HG03108 (cell line): ENCODE measurements around the gene CDK19.
"Not testable (repeated sequence)": the region's sequence is repeated elsewhere in the genome, so short reads cannot be mapped to it uniquely, and the experiment has no call there.

ENCODE experiments used
- ATAC-seq: cut with Tn5 transposase; IDR thresholded peaks from one replicate; pipeline ENCODE4 v1.9.1; 2021; ENCODE audit warnings: moderate library complexity; ENCODE audit not compliant: unreplicated experiment

CDK19 gene

DNA sequence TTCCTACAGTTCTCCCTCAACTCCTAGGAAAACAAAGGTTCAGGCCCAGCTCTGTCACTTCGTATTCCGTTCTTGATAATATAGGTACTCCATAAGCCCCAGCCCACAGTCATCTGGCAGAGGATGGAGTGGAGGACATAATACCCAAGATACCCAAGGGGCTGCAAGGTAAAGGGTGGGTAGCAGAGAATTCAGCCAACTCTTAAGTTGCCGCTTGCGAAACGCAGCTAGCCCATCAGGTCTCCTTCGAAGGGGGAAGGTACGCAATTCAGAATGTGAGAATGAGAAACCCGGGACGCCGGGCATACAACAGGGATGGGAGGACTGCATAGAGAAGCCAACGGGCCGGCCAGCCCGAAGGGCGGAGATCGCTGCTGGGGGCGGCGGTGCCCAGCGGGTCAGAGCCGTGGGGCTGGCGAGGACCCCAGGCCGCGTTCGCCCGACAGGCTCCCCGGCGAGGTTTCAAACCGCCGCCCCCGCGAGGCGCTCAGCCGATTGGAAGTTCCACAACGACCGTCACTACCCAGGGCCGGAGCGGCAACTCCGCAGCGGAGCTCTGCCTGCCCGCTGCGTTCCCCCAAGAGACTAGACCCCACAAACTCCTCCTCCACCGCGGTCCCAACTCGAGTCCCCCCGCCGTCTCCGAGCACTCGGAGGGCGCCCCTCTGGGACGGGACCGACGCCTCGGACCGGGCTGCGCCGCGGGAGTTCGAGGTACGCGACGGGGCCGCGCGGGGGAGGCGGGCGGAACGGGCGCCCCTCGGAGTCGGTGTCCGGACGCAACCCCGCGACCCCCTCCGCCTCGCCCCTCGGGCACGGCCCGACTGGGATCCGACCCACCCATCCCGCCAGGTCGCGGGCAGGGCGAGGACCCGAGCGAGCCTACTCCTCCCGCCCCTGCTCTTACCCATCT, 911 bp downstream of the CDK19 start:
- ATAC-seq: peak; percentile 12

DNA sequence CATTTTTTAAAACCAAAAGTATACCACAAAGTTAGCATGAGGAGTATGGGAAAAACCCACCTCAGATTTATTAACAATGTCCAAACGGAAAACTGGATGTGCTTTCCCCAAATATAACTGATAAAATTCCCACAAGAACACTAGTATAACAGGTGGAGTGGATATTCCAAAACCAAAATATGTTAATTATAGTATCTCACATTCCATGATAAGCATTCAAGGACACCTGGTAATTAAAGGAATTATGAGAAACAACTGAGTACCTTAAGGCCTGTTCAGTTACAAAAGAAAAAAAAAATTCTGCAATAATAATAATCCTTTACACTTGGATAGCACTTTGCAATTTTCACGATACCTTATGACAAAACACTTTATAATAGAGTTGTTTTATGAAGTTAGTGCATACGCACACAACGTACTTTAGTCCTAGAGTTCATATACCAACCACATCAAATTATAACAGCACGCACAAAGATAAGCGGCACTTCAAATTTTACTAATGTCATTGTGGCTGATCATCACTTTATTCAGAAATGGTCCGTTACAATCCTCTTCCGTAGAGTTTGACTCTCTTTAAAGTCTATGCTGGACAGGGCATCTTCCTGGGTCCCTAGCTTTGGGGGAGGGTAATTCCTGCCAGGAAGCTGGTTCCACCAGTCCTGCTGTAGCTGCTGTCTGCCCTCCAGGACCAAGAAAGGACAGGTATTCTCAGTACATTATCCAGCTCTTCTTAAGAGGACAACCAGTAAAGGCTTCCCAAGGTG, 1.7 kb downstream of the CDK19 start:
- ATAC-seq: no peak

DNA sequence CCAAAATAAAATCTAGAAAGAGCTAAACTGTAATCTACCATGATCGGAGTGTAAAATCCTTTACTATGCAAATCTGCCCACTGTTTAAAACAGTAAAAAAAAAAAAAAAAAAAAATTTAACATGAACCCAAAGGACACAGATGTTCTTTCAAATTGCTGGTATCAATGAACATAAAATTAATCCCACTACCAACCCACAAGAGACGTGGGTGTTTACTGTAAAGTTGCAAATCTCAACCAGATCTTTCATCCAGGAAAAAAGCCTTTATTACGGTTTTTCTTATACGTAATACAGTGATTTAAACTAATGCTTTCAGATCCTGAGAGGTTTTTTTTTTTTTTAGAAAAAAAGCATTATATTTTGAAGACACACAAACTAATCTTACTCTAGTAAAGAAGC, 2.5 kb downstream of the CDK19 start:
- no peak for ATAC-seq

DNA sequence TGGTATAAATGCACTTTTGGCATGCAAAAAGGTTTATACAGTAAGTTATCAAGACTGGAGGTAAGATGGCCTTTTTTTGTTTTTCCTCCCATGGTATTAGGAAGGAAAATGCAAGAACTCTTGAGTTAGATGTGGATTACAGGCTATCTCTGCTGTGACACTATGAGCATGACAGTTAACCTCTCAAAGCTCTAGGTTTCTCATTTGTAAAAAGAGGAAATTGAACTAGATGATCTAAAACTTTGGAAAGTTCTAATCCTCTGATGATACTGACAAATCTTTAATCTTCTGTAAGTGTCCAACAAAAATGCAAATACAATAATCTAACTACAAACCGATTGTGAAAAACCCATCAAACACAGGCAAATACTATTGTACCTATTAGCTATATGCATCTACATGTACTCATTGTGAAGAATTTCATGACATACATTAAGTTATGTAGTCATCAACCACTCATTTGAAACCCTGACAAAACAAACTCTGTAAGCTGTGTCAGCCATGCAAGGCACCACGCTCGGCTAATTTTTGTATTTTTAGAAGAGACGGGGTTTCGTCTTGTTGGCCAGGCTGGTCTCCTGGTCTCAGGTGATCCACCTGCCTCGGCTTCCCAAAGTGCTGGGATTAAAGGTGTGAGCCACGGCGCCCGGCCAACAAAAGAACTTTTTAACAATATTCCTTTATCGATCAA, 4.2 kb downstream of the CDK19 start:
- peak; percentile 15 for ATAC-seq

DNA sequence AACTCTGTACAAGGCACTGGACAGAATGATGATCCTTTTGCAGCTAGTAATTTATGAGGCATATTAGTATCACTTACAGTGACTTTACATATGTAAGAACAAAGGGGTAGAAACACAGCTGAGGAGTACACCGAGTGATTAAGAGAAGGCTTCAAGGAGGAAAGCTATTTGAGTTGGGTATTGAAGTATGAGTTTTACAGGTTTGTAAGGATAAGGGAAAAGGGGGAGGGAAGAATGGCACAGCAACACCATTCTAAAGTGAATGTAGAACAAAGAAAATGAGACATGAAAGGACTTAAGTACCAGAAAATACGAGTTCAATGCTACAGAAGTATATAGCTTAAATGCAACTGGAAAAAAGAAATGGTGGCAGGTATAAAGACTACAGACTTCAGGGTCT, 5.5 kb downstream of the CDK19 start:
- no peak for ATAC-seq

DNA sequence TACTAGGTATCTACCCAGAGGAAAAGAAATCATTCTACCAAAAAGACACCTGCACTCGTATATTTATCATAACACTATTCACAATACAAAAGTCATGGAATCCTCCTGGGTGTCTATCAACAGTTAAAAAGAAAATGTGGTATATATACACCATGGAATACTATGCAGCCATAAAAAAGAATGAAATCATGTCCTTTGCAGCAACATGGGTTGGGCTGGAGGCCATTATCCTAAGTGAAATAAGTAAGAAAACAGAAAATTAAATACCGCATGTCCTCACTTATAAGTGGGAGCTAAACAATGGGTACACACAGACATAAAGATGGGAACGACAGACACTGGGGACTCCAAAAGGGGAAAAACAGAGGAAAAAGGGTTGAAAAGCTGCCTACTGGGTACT, 13.1 kb downstream of the CDK19 start:
- ATAC-seq: not testable (repeated sequence)

DNA sequence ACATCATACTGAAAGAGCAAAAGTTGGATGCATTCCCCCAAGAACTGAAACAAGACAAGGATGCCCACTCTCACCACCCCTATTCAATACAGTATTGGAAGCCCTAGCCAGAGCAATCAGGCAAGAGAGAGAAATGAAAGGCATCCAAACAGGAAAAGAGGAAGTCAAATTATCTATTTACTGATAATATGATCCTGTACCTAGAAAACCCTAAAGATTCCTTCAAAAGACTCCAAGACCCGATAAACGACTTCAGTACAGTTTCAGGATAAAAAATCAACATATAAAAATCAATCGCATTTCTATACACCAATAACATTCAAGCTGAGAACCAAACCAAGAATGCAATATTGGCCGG, 14.5 kb downstream of the CDK19 start:
- ATAC-seq: no peak

DNA sequence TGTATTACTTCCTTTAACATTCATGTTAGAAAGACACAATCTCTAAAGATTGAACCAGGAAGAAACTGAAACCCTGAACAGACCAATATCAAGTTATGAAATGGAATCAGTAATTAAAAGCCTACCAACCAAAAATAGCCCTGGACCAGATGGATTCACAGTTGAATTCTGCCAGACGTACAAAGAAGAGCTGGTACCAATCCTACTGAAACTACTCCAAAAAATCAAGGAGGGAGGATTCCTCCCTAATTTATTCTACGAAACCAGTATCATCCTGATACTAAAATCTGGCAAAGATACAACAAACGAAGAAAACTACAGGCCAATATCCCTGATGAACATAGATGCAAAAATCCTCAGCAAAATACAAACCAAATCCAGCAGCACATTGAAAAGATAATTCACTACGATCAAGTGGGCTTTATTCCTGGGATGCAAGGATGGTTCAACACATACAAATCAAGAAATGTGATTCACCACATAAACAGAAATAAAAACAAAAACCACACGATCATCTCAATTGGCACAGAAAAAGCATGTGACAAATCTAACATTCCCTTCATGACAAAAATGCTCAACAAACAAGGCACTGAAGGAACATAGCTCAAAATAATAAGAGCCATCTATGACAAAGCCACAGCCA, 15.0 kb downstream of the CDK19 start:
- no peak for ATAC-seq

DNA sequence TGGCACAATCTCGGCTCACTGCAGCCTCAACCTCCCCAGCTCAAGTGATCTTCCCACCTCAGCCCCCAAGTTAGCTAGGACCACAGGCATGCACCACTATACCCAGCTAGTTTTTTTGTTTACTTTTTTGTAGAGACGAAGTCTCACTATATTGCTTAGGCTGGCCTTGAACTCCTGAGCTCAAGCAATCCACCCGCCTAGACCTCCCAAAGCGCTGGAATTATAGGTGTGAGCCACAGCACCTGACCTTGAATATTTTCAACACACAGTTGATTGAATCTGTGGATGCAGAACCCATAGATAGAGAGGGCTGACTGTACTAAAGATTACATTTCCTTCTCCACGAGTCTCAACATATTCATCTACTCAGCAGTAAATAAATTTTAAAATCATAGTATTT, 15.6 kb downstream of the CDK19 start:
- no peak for ATAC-seq

DNA sequence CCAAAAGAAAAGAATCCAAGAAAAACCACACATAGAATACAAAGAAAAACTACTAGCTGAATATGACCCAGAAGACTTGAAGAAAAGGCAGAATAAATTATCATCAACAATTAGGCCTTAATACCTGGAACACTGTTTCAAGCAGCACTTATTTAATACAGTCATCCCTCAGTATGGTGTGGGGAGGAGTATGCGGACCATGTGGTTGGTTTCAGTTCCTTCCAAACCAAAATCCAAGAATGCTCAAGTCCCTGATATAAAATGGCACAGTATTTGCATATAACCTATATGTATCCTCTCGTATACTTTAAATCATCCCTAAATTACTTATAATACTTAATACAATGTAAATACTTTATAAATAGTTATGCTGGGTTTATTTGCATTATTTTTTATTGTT, 16.1 kb downstream of the CDK19 start:
- ATAC-seq: no peak

DNA sequence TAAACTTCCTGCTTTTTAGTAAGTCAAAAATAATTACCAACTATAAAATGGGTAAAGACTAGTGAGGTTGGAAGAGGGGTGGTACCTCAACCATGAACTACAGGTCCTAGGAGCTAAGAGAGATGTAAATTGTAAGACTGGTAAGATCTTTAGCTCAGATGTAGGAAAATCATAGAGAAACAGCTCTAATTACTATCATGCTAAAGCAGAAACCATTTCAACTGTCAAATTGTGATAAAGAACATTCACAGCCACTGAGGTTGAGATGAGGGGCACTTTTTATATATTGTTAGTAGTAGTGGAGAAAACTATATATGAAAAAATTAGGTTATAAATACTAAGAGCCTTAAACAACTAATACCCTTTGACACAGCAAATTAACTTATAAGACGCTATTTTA, 20.0 kb downstream of the CDK19 start:
- no peak for ATAC-seq

GRCh38 chr6:110786696-110787095, 28.6 kb downstream of the CDK19 start:
- ATAC-seq: no peak

- ATAC-seq: no peak
Measured at GRCh38 chr6:110786271-110786670, 29.0 kb downstream of the CDK19 start.

GRCh38 chr6:110784610-110784979, 30.7 kb downstream of the CDK19 start:
- ATAC-seq: no peak

DNA sequence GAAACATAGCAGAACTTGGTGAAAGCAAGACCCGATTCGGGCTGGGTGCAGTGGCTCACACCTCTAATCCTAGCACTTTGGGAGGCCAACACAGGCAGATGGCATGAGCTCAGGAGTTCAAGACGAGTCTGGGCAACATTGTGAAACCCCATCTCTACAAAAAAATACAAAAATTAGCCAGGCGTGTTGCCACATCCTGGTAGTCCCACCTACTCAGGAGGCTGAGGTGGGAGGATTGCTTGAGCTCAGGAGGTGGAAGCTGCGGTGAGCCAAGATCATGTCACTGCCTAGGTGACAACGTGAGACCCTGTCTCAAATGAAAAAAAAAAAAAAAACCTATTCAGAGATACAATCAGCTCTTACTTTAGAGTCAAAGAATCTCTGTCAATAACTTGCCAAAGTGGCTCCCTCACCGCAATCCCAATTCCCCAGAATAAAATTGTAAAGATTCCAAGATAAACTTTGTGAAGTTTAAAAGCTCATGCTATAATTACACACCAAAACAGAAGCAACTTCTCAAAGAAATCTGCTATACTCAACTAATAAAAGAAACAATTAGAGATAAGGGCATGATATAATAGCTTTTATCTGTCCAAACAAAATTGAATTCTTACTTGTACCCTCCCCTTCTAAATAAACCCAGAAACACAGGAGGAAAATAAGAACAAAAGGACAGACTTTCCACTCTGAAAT, 33.6 kb downstream of the CDK19 start:
- ATAC-seq: no peak

GRCh38 chr6:110778333-110778732, 36.9 kb downstream of the CDK19 start:
- peak; percentile 59 for ATAC-seq

- ATAC-seq: no peak
Measured at GRCh38 chr6:110777636-110778035, 37.6 kb downstream of the CDK19 start.

GRCh38 chr6:110776413-110776812, 38.9 kb downstream of the CDK19 start:
- no peak for ATAC-seq

DNA sequence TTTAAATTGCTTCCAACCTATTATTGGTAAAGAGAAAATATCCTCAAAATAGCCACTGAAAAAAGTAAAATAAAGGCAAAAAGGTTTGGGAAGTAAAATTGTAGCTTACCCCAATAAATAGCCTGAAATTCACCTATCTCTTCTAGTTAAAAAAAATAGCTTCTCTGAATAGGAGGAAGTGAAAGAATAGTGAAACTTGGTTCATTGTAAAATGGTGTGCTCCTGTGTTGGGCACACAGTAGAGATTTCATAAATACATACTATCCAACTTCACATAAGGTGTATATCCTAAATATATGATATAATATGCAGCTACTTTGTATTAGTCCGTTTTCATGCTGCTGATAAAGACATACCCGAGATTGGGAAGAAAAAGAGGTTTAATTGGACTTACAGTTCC, 45.3 kb downstream of the CDK19 start:
- no peak for ATAC-seq

GRCh38 chr6:110768057-110768456, 47.2 kb downstream of the CDK19 start:
- no peak for ATAC-seq

GRCh38 chr6:110761371-110761770, 53.9 kb downstream of the CDK19 start:
- no peak for ATAC-seq
